HL-60 (cell line): ENCODE data around the gene ANKRD28.

Source experiments
- DNase-seq, 2 experiments: peaks; one replicate each; pipeline ENCODE4 v3.0.0-alpha.2; 2010 to 2020; ENCODE audit warnings: low read depth in 1 of 2, low spot score in 1 of 2
- H3K27ac ChIP-seq: fragments of 250-450 bp; sonication (Bioruptor Pico); replicated peaks from 2 replicates; pipeline ENCODE4 v1.5.1; 2020; ENCODE audit warnings: mild to moderate bottlenecking, moderate library complexity
- H3K27me3 ChIP-seq: fragments of 250-450 bp; sonication (Bioruptor Pico); 2 replicates; pipeline ENCODE4 v1.5.1; 2021; ENCODE audit warnings: mild to moderate bottlenecking, moderate library complexity; ENCODE audit not compliant: insufficient read depth, poor library complexity, severe bottlenecking
- H3K4me3 ChIP-seq: replicated peaks from 2 replicates; pipeline ENCODE4 v1.5.1; 2011; ENCODE audit warnings: mild to moderate bottlenecking, control low read depth, low read length; ENCODE audit not compliant: insufficient read depth
- GABPA ChIP-seq: IDR thresholded peaks from 2 replicates; pipeline ENCODE4 v1.6.1; 2012; ENCODE audit warnings: low read depth
- POLR2AphosphoS5 ChIP-seq: IDR thresholded peaks from 2 replicates; pipeline ENCODE4 v1.6.1; 2012; ENCODE audit warnings: low read depth
- SPI1 ChIP-seq: IDR thresholded peaks from 2 replicates; pipeline ENCODE4 v1.6.1; 2012; ENCODE audit warnings: low read depth, mild to moderate bottlenecking, borderline replicate concordance
- TF ChIP-seq, protein P1 (sequence below): IDR thresholded peaks from 2 replicates; pipeline ENCODE4 v1.6.1; 2012; ENCODE audit warnings: low read depth; ENCODE audit not compliant: insufficient replicate concordance
- TF ChIP-seq, protein P2 (sequence below): IDR thresholded peaks from one replicate; pipeline ENCODE4 v1.5.1; 2011; ENCODE audit warnings: low read length, control low read depth, inconsistent platforms; ENCODE audit not compliant: insufficient read depth

ANKRD28 gene

DNA sequence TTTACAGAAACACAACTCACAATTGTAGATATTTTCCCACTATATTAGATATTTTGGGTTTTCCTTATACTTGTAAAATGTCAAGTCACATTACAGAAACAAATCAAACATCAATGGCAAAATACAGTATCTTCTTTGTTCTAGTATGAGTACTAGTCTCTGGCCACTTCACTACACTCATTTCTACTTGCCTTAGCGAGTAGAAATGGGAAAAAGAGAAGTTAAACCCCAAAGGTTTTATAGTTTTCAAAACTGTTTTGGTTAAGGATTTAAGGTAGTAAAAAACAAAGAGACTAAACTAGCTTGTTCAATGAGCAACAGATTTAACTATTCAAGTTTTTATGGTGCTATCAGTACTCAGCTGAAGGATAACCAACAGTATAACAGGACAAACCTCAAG, 114.5 kb downstream of the ANKRD28 start:
- Histone ChIP-seq H3K27me3 (no peaks in the 10 kb centered on the region), H3K4me3 (no peak overlapping the region), H3K27ac (peak overlapping the region; percentile 5)
- TF ChIP-seq GABPA (no peak), SPI1 (no peak), POLR2AphosphoS5 (no peak)
- TF ChIP-seq, protein P1, sequence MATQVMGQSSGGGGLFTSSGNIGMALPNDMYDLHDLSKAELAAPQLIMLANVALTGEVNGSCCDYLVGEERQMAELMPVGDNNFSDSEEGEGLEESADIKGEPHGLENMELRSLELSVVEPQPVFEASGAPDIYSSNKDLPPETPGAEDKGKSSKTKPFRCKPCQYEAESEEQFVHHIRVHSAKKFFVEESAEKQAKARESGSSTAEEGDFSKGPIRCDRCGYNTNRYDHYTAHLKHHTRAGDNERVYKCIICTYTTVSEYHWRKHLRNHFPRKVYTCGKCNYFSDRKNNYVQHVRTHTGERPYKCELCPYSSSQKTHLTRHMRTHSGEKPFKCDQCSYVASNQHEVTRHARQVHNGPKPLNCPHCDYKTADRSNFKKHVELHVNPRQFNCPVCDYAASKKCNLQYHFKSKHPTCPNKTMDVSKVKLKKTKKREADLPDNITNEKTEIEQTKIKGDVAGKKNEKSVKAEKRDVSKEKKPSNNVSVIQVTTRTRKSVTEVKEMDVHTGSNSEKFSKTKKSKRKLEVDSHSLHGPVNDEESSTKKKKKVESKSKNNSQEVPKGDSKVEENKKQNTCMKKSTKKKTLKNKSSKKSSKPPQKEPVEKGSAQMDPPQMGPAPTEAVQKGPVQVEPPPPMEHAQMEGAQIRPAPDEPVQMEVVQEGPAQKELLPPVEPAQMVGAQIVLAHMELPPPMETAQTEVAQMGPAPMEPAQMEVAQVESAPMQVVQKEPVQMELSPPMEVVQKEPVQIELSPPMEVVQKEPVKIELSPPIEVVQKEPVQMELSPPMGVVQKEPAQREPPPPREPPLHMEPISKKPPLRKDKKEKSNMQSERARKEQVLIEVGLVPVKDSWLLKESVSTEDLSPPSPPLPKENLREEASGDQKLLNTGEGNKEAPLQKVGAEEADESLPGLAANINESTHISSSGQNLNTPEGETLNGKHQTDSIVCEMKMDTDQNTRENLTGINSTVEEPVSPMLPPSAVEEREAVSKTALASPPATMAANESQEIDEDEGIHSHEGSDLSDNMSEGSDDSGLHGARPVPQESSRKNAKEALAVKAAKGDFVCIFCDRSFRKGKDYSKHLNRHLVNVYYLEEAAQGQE, result no peak
- TF ChIP-seq, protein P2, sequence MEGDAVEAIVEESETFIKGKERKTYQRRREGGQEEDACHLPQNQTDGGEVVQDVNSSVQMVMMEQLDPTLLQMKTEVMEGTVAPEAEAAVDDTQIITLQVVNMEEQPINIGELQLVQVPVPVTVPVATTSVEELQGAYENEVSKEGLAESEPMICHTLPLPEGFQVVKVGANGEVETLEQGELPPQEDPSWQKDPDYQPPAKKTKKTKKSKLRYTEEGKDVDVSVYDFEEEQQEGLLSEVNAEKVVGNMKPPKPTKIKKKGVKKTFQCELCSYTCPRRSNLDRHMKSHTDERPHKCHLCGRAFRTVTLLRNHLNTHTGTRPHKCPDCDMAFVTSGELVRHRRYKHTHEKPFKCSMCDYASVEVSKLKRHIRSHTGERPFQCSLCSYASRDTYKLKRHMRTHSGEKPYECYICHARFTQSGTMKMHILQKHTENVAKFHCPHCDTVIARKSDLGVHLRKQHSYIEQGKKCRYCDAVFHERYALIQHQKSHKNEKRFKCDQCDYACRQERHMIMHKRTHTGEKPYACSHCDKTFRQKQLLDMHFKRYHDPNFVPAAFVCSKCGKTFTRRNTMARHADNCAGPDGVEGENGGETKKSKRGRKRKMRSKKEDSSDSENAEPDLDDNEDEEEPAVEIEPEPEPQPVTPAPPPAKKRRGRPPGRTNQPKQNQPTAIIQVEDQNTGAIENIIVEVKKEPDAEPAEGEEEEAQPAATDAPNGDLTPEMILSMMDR, result no peak
- DNase-seq, result no peak

DNA sequence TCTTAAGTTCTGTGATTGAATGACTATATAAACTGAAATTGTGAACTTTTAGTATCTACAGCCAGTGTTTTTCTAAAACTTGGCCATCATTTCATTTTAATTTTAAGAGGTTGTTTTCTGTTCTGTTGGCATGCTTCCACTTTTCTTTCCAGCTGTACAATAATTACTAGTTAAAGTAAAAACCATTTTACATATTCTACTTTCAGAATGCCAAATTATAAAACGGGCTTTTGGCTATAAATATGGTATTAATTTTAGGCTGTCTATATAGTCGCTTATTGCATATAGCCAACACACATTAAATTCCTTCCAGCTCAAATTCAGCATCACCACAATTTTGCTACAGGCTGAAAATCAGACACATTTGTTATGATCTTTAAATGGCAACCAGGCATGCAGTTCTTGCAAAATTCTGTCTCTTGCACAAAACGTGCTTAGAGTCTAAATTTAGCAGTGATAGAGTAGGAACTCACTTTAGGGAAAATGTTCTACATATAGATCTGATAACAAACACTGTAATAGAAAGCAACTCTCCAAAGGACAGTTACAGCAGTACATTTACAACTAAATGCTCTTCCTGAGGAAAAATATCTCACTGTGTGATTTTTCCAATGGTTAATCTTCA, 115.1 kb downstream of the ANKRD28 start:
- Histone ChIP-seq H3K27me3 (no peaks in the 10 kb centered on the region), H3K27ac (peak overlapping the region; percentile 5; the same call in 1 of the 2 replicates), H3K4me3 (no peak overlapping the region)
- TF ChIP-seq, protein P1, result no peak
- no peak for TF ChIP-seq SPI1
- TF ChIP-seq, protein P2, result no peak
- no peak for TF ChIP-seq GABPA
- no peak for TF ChIP-seq POLR2AphosphoS5
- peak in 1 of 2 experiments; percentile 49 for DNase-seq

DNA sequence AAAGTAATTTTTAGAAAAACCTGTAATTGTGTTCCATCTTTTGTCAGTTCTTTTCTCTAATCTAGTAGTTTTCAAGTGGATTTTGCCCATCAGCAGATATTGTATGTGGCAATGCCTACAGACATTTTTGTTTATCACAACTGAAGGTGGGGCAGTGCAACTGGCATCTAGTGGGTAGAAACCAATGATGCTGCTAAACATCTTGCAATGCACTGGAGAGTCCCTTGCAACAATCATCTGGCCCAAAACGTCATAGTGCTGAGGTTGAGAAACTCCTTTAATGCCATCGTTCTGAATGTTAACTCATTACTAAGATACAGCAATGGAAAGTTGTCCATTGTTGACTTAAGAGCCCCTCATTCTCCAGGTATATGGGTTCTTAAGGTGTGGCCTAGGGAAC, 116.1 kb downstream of the ANKRD28 start:
- TF ChIP-seq GABPA (no peak), POLR2AphosphoS5 (no peak), SPI1 (no peak)
- no peak overlapping the region for H3K4me3 ChIP-seq
- H3K27me3 ChIP-seq, result no peaks in the 10 kb centered on the region
- no peak overlapping the region for H3K27ac ChIP-seq
- DNase-seq, result no peak

DNA sequence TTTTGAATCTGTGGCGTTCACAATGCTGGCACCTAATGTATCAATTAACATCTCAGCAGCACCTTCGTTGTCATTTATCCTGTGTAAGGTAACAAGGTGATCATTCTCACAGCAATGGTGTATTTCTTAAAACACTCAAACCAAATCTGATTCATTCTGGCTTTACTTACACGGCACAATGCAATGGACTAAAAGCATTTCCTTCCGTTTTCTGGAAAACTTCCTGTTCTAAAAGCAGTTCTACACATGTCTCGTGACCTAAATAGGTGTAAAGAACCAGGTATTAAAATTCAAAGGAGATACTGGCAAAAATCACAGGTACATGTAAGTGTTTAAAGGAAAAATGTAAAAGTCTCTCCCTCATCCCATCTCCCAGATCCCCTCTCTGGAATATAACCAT, 118.5 kb downstream of the ANKRD28 start:
- no peak overlapping the region for H3K4me3 ChIP-seq
- TF ChIP-seq POLR2AphosphoS5 (no peak), GABPA (no peak), SPI1 (no peak)
- TF ChIP-seq, protein P2, result no peak
- TF ChIP-seq, protein P1, result no peak
- no peak for DNase-seq
- no peaks in the 10 kb centered on the region for H3K27me3 ChIP-seq
- H3K27ac ChIP-seq, result no peak overlapping the region
